Thyroid gland (tissue), 4 donors: ENCODE data around the gene CCDC152. TPM values are rescaled to one million over a fixed set of nuclear protein-coding genes. Genes with fewer than 3 reads are reported as not detected.
"Not testable (repeated sequence)": the region's sequence is repeated elsewhere in the genome, so short reads cannot be mapped to it uniquely, and the experiment has no call there.

Experiments
- DNase-seq, 2 donors: peaks; one replicate each; pipeline ENCODE4 v3.0.0-alpha.2; 2019
- H3K27ac ChIP-seq, 3 donors: fragments of 200-600 bp; sonication (generic); 1 replicate in 2 of 3; 2 replicates in 1 of 3; pipeline ENCODE4 v1.5.1; 2016 to 2019; ENCODE audit warnings: mild to moderate bottlenecking in 1 of 3, moderate library complexity in 1 of 3
- H3K27me3 ChIP-seq: fragments of 200-600 bp; sonication (generic); one replicate; pipeline ENCODE4 v1.5.1; 2019
- H3K36me3 ChIP-seq, 2 donors: fragments of 200-600 bp; sonication (generic); one replicate each; pipeline ENCODE4 v1.5.1; 2016 to 2019
- H3K4me1 ChIP-seq, 2 donors: fragments of 200-600 bp; sonication (generic); one replicate each; pipeline ENCODE4 v1.5.1; 2017 to 2019
- H3K4me3 ChIP-seq, 3 donors: fragments of 200-600 bp; sonication (generic); replicated peaks in 1 of 3; 1 replicate in 2 of 3; 2 replicates in 1 of 3; pipeline ENCODE4 v1.5.1; 2016; ENCODE audit warnings: mild to moderate bottlenecking in 1 of 3
- H3K9me3 ChIP-seq: fragments of 200-600 bp; sonication (generic); one replicate; pipeline ENCODE4 v1.5.1; 2017
- POLR2A ChIP-seq, 2 donors: fragments of 450-650 bp; IDR thresholded peaks; one replicate each; pipeline ENCODE4 v1.6.1; 2017; ENCODE audit warnings: antibody characterized with exemption in 2 of 2, mild to moderate bottlenecking in 2 of 2, moderate library complexity in 1 of 2
- WGBS, 2 donors: methylation state at CpG; one replicate each; pipeline ENCODE4 v1.1.5; 2017; 5-methylcytosine and 5-hydroxymethylcytosine counted together
- intact Hi-C: fragments of 100-400 bp; cut with DNase I; formaldehyde crosslinking; loops from one replicate; pipeline ENCODE4 v1.15.1; 2023
- total RNA-seq, 4 donors: library from RNA; depleted of rRNA; stranded (reverse); fragments of >200 nt; gene quantifications; one replicate each; pipeline ENCODE4 v1.2.3, GENCODE V29; 2016
- TF ChIP-seq, protein P1 (sequence below), 6 experiments: fragments of 200-600 bp in 3 of 6; fragments of 450-650 bp in 3 of 6; sonication (generic) in 3 of 6; IDR thresholded peaks; one replicate each; pipeline ENCODE4 v1.5.1; 2016 to 2019; ENCODE audit warnings: antibody characterized with exemption in 6 of 6, mild to moderate bottlenecking in 2 of 6, inconsistent platforms in 1 of 6, moderate library complexity in 1 of 6

The CCDC152 gene
- total RNA-seq, 4 donors from 2014 or later = 0.94 to 2.5 (median 1.7) TPM

DNA sequence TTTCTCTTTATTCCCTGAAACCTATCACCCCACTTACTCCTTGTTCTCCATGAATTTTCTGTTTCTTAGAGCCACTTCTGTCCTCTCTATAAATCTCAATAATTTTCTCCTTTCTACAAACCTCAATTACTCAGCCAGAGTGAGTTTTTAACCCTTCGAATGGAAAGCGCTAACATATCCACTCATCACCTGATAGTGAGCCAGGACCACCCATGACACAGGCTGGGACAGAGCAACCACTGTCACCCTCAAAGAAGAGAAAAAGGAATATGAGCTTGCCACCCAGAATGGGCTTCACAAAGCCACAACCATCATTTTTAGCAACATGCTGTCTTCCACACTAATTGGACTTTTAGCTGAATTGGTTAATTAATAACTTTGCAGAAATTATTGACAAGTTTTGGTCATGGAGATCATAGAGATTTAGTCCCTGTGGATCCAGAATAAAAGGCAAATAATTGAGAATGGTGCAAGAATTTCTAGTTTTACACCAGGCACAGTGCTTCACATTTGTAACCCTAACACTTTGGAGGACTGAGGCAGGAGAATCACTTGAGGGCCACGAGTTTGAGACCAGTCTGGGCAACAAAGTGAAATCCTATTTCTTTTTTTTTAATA, 87.2 kb downstream of the CCDC152 start:
- TF ChIP-seq, protein P1, sequence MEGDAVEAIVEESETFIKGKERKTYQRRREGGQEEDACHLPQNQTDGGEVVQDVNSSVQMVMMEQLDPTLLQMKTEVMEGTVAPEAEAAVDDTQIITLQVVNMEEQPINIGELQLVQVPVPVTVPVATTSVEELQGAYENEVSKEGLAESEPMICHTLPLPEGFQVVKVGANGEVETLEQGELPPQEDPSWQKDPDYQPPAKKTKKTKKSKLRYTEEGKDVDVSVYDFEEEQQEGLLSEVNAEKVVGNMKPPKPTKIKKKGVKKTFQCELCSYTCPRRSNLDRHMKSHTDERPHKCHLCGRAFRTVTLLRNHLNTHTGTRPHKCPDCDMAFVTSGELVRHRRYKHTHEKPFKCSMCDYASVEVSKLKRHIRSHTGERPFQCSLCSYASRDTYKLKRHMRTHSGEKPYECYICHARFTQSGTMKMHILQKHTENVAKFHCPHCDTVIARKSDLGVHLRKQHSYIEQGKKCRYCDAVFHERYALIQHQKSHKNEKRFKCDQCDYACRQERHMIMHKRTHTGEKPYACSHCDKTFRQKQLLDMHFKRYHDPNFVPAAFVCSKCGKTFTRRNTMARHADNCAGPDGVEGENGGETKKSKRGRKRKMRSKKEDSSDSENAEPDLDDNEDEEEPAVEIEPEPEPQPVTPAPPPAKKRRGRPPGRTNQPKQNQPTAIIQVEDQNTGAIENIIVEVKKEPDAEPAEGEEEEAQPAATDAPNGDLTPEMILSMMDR (IDR thresholded peaks at IDR 0.05) = no peak
- no peak for TF ChIP-seq POLR2A (IDR thresholded peaks at IDR 0.05)
- Histone ChIP-seq H3K27me3 (no peaks in the 10 kb centered on the region), H3K9me3 (no peaks in the 10 kb centered on the region), H3K36me3 (no peaks in the 10 kb centered on the region), H3K27ac (no peak overlapping the region), H3K4me3 (no peak overlapping the region), H3K4me1 (peaks cover 9 to 16% of the 10 kb centered on the region in 2 donors)
- intact Hi-C loops = no loop called here
- DNase-seq = no peak
- WGBS, 2 donors = 89 to 90% methylated on average over 3 of the region's 3 CpGs

- H3K36me3 ChIP-seq, H3K27me3 ChIP-seq, H3K27ac ChIP-seq, DNase-seq, intact Hi-C loops, H3K9me3 ChIP-seq, H3K4me3 ChIP-seq: not testable (repeated sequence)
- WGBS, 2 donors = 98% methylated on average over 4 of the region's 4 CpGs
- peaks cover 9 to 16% of the 10 kb centered on the region in 2 donors for H3K4me1 ChIP-seq
Observed at GRCh38 chr5:42844408-42844807, 87.8 kb downstream of the CCDC152 start.

- Histone ChIP-seq H3K27me3 (no peaks in the 10 kb centered on the region), H3K4me1 (no peaks in the 10 kb centered on the region), H3K27ac (no peak overlapping the region), H3K4me3 (no peak overlapping the region), H3K36me3 (no peaks in the 10 kb centered on the region), H3K9me3 (no peaks in the 10 kb centered on the region)
- TF ChIP-seq, protein P1 (IDR thresholded peaks at IDR 0.05) = no peak
- TF ChIP-seq POLR2A (IDR thresholded peaks at IDR 0.05) = no peak
- WGBS, 2 donors = 94 to 95% methylated on average over 2 of the region's 2 CpGs
- intact Hi-C loops = no loop called here
- DNase-seq = no peak
Observed at GRCh38 chr5:42848545-42848944, 91.9 kb downstream of the CCDC152 start.

- no peak for DNase-seq
- WGBS, 2 donors = 87% methylated on average over 6 of the region's 6 CpGs
- Histone ChIP-seq H3K4me1 (peaks cover 0 to 6% of the 10 kb centered on the region in 2 donors), H3K36me3 (no peaks in the 10 kb centered on the region), H3K4me3 (no peak overlapping the region), H3K9me3 (no peaks in the 10 kb centered on the region), H3K27me3 (no peaks in the 10 kb centered on the region), H3K27ac (no peak overlapping the region)
- intact Hi-C loops = no loop called here
- TF ChIP-seq POLR2A (IDR thresholded peaks at IDR 0.05) = no peak
- TF ChIP-seq, protein P1 (IDR thresholded peaks at IDR 0.05) = no peak
Observed at GRCh38 chr5:42851481-42851880, 94.9 kb downstream of the CCDC152 start.

Other genes starting within 250 kb of the CCDC152 start
- gene SELENOP, start 55.1 kb downstream of the CCDC152 start, total RNA-seq = 100 to 1,000 TPM; 162 to 637 (median 392) TPM